Putamen (tissue), 1 donor: ENCODE measurements around the gene SLC29A2.
"Not testable (repeated sequence)": the region's sequence is repeated elsewhere in the genome, so short reads cannot be mapped to it uniquely, and the experiment has no call there.

ENCODE experiments used
- DNase-seq: peaks from one replicate; pipeline ENCODE4 v3.0.0-alpha.2; 2016; ENCODE audit warnings: low spot score

Gene SLC29A2

GRCh38 chr11:66333896-66334604 is 37.5 kb downstream of the SLC29A2 start:
- DNase-seq, result no peak

GRCh38 chr11:66333220-66333877 is 38.2 kb downstream of the SLC29A2 start:
- no peak for DNase-seq

- DNase-seq, result no peak
Measured at GRCh38 chr11:66332371-66333219, 39.0 kb downstream of the SLC29A2 start.

- no peak for DNase-seq
Measured at GRCh38 chr11:66331542-66332370, 39.8 kb downstream of the SLC29A2 start.

GRCh38 chr11:66330931-66331330 is 40.6 kb downstream of the SLC29A2 start:
- DNase-seq, result no peak

GRCh38 chr11:66329165-66329673 is 42.3 kb downstream of the SLC29A2 start:
- DNase-seq, result no peak

- DNase-seq, result peak; percentile 58
Measured at GRCh38 chr11:66328302-66329144, 43.0 kb downstream of the SLC29A2 start.

- DNase-seq, result no peak
Measured at GRCh38 chr11:66328031-66328301, 43.6 kb downstream of the SLC29A2 start.

GRCh38 chr11:66327171-66328030 is 44.2 kb downstream of the SLC29A2 start:
- DNase-seq, result no peak

GRCh38 chr11:66326261-66327111 is 45.1 kb downstream of the SLC29A2 start:
- no peak for DNase-seq

- no peak for DNase-seq
Measured at GRCh38 chr11:66325263-66325671, 46.3 kb downstream of the SLC29A2 start.

GRCh38 chr11:66324664-66325063 is 46.9 kb downstream of the SLC29A2 start:
- no peak for DNase-seq

- no peak for DNase-seq
Measured at GRCh38 chr11:66323684-66324083, 47.9 kb downstream of the SLC29A2 start.

- no peak for DNase-seq
Measured at GRCh38 chr11:66322732-66323427, 48.7 kb downstream of the SLC29A2 start.

- DNase-seq, result no peak
Measured at GRCh38 chr11:66321606-66322005, 50.0 kb downstream of the SLC29A2 start.

- DNase-seq, result not testable (repeated sequence)
Measured at GRCh38 chr11:66320748-66321147, 50.8 kb downstream of the SLC29A2 start.

GRCh38 chr11:66320289-66320688 is 51.3 kb downstream of the SLC29A2 start:
- not testable (repeated sequence) for DNase-seq

- no peak for DNase-seq
Measured at GRCh38 chr11:66318600-66318970, 53.0 kb downstream of the SLC29A2 start.
